GM12801 (cell line): ENCODE measurements around the gene DHCR7.

Experiments used
- TF ChIP-seq, protein P1 (sequence below): IDR thresholded peaks from one replicate; pipeline ENCODE4 v1.5.1; 2011; ENCODE audit warnings: control low read depth; ENCODE audit not compliant: insufficient read length; ENCODE audit errors: extremely low read depth

DHCR7 gene

GRCh38 chr11:71459076-71459766, 11.0 kb upstream of the DHCR7 start:
- TF ChIP-seq, protein P1, sequence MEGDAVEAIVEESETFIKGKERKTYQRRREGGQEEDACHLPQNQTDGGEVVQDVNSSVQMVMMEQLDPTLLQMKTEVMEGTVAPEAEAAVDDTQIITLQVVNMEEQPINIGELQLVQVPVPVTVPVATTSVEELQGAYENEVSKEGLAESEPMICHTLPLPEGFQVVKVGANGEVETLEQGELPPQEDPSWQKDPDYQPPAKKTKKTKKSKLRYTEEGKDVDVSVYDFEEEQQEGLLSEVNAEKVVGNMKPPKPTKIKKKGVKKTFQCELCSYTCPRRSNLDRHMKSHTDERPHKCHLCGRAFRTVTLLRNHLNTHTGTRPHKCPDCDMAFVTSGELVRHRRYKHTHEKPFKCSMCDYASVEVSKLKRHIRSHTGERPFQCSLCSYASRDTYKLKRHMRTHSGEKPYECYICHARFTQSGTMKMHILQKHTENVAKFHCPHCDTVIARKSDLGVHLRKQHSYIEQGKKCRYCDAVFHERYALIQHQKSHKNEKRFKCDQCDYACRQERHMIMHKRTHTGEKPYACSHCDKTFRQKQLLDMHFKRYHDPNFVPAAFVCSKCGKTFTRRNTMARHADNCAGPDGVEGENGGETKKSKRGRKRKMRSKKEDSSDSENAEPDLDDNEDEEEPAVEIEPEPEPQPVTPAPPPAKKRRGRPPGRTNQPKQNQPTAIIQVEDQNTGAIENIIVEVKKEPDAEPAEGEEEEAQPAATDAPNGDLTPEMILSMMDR = no peak

DNA sequence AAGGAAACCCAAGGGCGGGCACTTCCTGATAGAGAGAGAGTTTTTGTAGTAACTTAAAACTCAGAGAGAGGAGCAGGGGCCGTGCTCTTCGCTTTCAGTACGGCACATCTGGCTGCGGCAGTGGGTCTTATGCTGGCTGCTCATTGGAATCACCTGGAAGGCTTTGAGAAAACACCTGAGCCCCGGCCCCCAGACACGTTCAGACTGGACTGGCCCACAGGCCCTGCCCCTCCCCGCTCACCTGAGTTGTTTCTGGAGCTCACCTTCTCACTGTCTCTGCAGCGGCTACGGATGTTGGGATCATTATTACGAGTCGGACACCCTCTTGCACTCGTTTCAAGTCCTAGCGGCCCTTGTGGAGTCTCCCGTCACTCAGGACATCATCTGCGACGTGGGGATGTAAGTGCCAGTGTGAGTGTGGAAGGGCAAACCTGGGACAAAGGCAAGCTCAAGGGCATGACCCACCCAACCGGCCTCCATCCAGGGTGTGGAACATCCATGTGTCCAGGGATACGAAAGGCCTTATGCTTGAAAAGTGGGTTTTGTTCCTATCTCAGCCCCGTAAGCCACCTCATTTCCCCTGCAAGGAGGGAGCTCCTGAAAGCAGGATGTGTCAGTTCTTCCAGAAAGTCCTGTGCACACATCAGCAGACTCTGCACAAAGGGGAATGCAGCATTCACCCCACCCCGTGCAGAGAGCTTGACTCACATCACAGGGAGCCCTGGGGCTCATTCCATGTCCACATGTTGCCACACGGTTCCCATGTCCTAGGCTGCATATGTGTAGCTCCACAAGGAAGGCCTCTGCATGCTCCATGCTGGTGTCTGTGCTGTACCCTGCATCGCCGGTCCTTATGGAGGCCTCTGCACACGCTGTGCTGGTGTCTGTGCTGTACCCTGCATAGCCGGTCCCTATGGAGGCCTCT, 10.2 kb upstream of the DHCR7 start:
- TF ChIP-seq, protein P1 = no peak

DNA sequence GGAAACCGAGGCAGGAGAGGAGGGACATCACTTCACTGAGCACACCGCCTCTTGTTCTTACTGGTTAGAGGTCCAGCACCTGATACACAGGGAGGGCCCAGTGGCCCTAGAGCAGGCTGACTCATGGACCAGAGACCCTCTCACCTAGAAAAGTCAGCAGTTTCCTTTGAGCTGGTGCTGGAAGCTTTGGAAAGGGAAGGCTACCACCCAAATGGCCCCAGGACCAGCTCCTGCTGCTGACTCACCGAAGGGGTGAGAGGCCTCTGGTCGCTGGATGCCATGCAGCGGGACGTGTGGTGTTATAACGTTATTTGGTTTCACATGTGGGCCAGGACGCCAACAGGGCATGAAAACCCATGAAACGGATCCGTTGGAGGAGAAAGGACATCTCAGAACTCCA, 8.6 kb upstream of the DHCR7 start:
- TF ChIP-seq, protein P1 = no peak

- TF ChIP-seq, protein P1 = no peak
These were observed 8.1 kb upstream of the DHCR7 start for GRCh38 chr11:71456294-71456693.

DNA sequence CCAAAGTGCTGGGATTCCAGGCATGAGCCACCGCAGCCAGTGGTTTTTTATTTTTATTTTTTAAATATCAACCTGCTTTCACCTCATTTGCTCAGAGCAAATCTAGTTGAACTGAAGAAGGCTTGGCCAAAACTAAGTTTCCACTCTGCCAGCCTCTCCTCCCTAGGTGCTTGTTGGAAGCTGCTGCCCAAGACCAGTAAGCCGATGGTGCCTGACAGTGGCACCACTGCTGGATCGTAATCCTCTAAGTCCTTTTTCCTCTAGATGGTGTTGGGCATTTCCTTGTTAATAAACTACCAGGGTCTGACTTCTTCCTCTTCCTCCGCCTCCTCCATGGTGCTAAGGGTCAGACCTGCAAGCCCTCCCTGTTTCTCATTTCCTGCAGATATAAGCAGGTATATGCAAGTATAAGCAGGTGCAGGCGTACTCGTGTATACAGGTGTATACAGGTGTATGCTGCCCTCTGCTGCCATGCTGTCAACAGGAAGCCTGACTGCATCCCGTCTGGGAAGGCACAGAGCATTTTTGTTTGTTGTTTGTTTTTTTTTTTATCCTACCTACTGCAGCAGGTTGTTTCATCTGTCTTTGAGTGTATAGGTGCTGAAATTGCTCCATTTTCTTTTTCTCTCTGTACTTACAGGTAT, 6.4 kb upstream of the DHCR7 start:
- TF ChIP-seq, protein P1 = no peak

DNA sequence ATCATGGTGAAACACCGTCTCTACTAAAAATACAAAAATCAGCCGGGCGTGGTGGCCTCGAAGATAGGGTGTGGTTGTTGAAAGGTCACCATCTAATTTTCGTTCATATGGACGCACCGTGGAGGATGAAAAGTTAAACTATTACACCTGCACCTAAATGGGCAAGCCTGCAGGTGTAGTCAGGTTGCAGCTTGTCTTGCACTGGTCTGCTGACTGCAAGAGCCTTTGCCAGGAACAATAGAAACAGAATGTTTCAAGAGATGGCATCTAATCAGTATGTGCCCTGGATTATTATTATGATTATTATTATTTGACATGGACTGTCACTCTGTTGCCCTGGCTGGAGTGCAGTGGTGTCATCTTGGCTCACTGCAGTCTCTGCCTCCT, 5.7 kb upstream of the DHCR7 start:
- TF ChIP-seq, protein P1 = no peak
